Body of pancreas (tissue), 4 donors: ENCODE measurements around the gene ANP32A. TPM values are rescaled to one million over a fixed set of nuclear protein-coding genes. Genes with fewer than 3 reads are reported as not detected.

Source experiments
- ATAC-seq: fragments of 150-250 bp; one replicate; pipeline ENCODE4 v1.9.1; 2016
- DNase-seq, 4 donors: peaks; one replicate each; pipeline ENCODE4 v3.0.0-alpha.2; 2019
- H3K27ac ChIP-seq, 4 donors: fragments of 200-600 bp; sonication (generic); 1 replicate in 3 of 4; 2 replicates in 1 of 4; pipeline versions ENCODE4 v1.5.1 to v1.6.1; 2016 to 2019; ENCODE audit warnings: mild to moderate bottlenecking in 1 of 4, mixed read lengths in 1 of 4, moderate library complexity in 1 of 4
- H3K27me3 ChIP-seq, 2 donors: fragments of 200-600 bp; sonication (generic); one replicate each; pipeline ENCODE4 v1.6.0; 2016; ENCODE audit warnings: mild to moderate bottlenecking in 1 of 2
- H3K36me3 ChIP-seq, 2 donors: fragments of 200-600 bp; sonication (generic); replicated peaks in 1 of 2; 2 replicates each; pipeline ENCODE4 v1.5.1; 2016; ENCODE audit warnings: low read depth in 2 of 2; ENCODE audit not compliant: insufficient read depth in 1 of 2
- H3K4me1 ChIP-seq: fragments of 200-600 bp; sonication (generic); one replicate; pipeline ENCODE4 v1.6.0; 2016
- H3K4me3 ChIP-seq, 2 donors: fragments of 200-600 bp; sonication (generic); 1 replicate in 1 of 2; 2 replicates in 1 of 2; pipeline ENCODE4 v1.5.1; 2016 to 2019
- H3K9me3 ChIP-seq, 3 donors: fragments of 200-600 bp; sonication (generic); 1 replicate in 2 of 3; 2 replicates in 1 of 3; pipeline ENCODE4 v1.5.1; 2016
- CTCF ChIP-seq, 7 experiments: fragments of 450-650 bp in 4 of 7; fragments of 200-600 bp in 3 of 7; sonication (generic) in 3 of 7; IDR thresholded peaks; one replicate each; pipeline ENCODE4 v1.5.1; 2016 to 2019; ENCODE audit warnings: antibody characterized with exemption in 7 of 7
- POLR2A ChIP-seq, 3 donors: fragments of 450-650 bp; IDR thresholded peaks; one replicate each; pipeline ENCODE4 v1.6.1; 2016; ENCODE audit warnings: antibody characterized with exemption in 3 of 3, mild to moderate bottlenecking in 2 of 3
- WGBS, 2 donors: methylation state at CpG; one replicate each; pipeline ENCODE4 v1.1.5; 2017; 5-methylcytosine and 5-hydroxymethylcytosine counted together
- intact Hi-C: fragments of 100-400 bp; cut with DNase I; formaldehyde crosslinking; loops from one replicate; pipeline ENCODE4 v1.15.1; 2023
- total RNA-seq, 2 donors: library from RNA; depleted of rRNA; stranded (reverse); fragments of >200 nt; gene quantifications; one replicate each; pipeline ENCODE4 v1.1.0, GENCODE V29; 2016

Gene ANP32A
- total RNA-seq, 2 donors from 2014 or later, result 27.7 to 37.4 TPM

GRCh38 chr15:68786753-68787152 lies 33.9 kb downstream of the ANP32A start:
- peaks cover 46% of the 10 kb centered on the region for H3K4me1 ChIP-seq
- intact Hi-C loops, result loop anchor here (10.0 kb wide), 1 partner anchor 88 kb away; no protein-coding TSS in a partner anchor

GRCh38 chr15:68785541-68785940 lies 35.2 kb downstream of the ANP32A start:
- no peak overlapping the region for H3K27ac ChIP-seq
- peaks cover 34% of the 10 kb centered on the region for H3K4me1 ChIP-seq
- no peak overlapping the region for H3K4me3 ChIP-seq
- H3K9me3 ChIP-seq, result no peaks in the 10 kb centered on the region
- WGBS, 2 donors, result 65 to 67% methylated on average over 5 of the region's 5 CpGs
- DNase-seq (no peak), ATAC-seq (no peak)
- intact Hi-C loops, result loop anchor here (10.0 kb wide), 1 partner anchor 89 kb away; no protein-coding TSS in a partner anchor
- no peaks in the 10 kb centered on the region for H3K27me3 ChIP-seq
- TF ChIP-seq CTCF (IDR thresholded peaks at IDR 0.05) (no peak), POLR2A (IDR thresholded peaks at IDR 0.05) (no peak)
- no peaks in the 10 kb centered on the region for H3K36me3 ChIP-seq

More at GRCh38 chr15:68786753-68787152, 33.9 kb downstream of the ANP32A start:
- Histone ChIP-seq H3K27ac (no peak overlapping the region), H3K4me3 (no peak overlapping the region), H3K9me3 (no peaks in the 10 kb centered on the region), H3K27me3 (no peaks in the 10 kb centered on the region), H3K36me3 (no peaks in the 10 kb centered on the region)
- no peak for DNase-seq
- no peak for ATAC-seq
- TF ChIP-seq POLR2A (IDR thresholded peaks at IDR 0.05) (no peak), CTCF (IDR thresholded peaks at IDR 0.05) (no peak)
- WGBS, 2 donors, result 91 to 97% methylated on average over 5 of the region's 5 CpGs

GRCh38 chr15:68784206-68784605 lies 36.5 kb downstream of the ANP32A start:
- no peak for TF ChIP-seq CTCF (IDR thresholded peaks at IDR 0.05)
- no peak for TF ChIP-seq POLR2A (IDR thresholded peaks at IDR 0.05)
- ATAC-seq (no peak), DNase-seq (no peak)
- 91 to 94% methylated on average over 13 of the region's 13 CpGs for WGBS, 2 donors
- no peaks in the 10 kb centered on the region for H3K27me3 ChIP-seq
- peaks cover 0 to 5% of the 10 kb centered on the region in 2 donors for H3K36me3 ChIP-seq
- H3K27ac ChIP-seq, result no peak overlapping the region
- intact Hi-C loops, result loop anchor here (5.0 to 10.0 kb wide), 2 partner anchors 43 to 91 kb away; no protein-coding TSS in a partner anchor
- H3K4me1 ChIP-seq, result peaks cover 21% of the 10 kb centered on the region
- H3K4me3 ChIP-seq, result no peak overlapping the region
- H3K9me3 ChIP-seq, result no peaks in the 10 kb centered on the region

GRCh38 chr15:68783226-68784058 lies 37.3 kb downstream of the ANP32A start:
- no peaks in the 10 kb centered on the region for H3K9me3 ChIP-seq
- H3K27ac ChIP-seq, result no peak overlapping the region
- peaks cover 13% of the 10 kb centered on the region for H3K4me1 ChIP-seq
- intact Hi-C loops, result loop anchor here (5.0 to 10.0 kb wide), 2 partner anchors 44 to 91 kb away; no protein-coding TSS in a partner anchor
- DNase-seq (peak; percentile 64 to 81 (median 70)), ATAC-seq (peak; percentile 70)
- no peak overlapping the region for H3K4me3 ChIP-seq
- no peak for TF ChIP-seq POLR2A (IDR thresholded peaks at IDR 0.05)
- TF ChIP-seq CTCF (IDR thresholded peaks at IDR 0.05), result peak; percentile 51 to 70 (median 60)
- H3K36me3 ChIP-seq, result peaks cover 0 to 5% of the 10 kb centered on the region in 2 donors
- WGBS, 2 donors, result 76 to 86% methylated on average over 9 of the region's 9 CpGs
- no peaks in the 10 kb centered on the region for H3K27me3 ChIP-seq
